Caki2 (cell line): ENCODE results near the gene EGLN2. TPM values are rescaled to one million over a fixed set of nuclear protein-coding genes. Genes with fewer than 3 reads are reported as not detected.
A peak's percentile ranks its signal among the peaks of the same experiment; 100 is the strongest.
"Not testable (repeated sequence)": the region's sequence is repeated elsewhere in the genome, so short reads cannot be mapped to it uniquely, and the experiment has no call there.

Experiments
- DNase-seq: peaks from one replicate; pipeline ENCODE4 v3.0.0-alpha.2; 2015; ENCODE audit warnings: low read depth
- in situ Hi-C: cut with HindIII; loops from 2 replicates; pipeline ENCODE4 v1.10.0; 2016; ENCODE audit warnings: low sequenced_read_pairs, low pct_unique_long_range_greater_than_20kb, mixed read lengths
- total RNA-seq: library from RNA; depleted of rRNA; stranded (reverse); fragments of >200 nt; shearing (Covaris generic); gene quantifications from 2 replicates; pipeline ENCODE4 v1.2.3, GENCODE V29; 2014; ENCODE audit warnings: low replicate concordance

The EGLN2 gene
- total RNA-seq, 1 experiment from 2014 or later, result 138 TPM

GRCh38 chr19:40774916-40775631, 23.9 kb upstream of the EGLN2 start, which contains the start of gene MIA:
Gene MIA (plus strand): TSS chr19:40775521. CDS start chr19:40775543, 22 bp downstream.
- no peak for DNase-seq
- in situ Hi-C loops, result no loop called here

DNA sequence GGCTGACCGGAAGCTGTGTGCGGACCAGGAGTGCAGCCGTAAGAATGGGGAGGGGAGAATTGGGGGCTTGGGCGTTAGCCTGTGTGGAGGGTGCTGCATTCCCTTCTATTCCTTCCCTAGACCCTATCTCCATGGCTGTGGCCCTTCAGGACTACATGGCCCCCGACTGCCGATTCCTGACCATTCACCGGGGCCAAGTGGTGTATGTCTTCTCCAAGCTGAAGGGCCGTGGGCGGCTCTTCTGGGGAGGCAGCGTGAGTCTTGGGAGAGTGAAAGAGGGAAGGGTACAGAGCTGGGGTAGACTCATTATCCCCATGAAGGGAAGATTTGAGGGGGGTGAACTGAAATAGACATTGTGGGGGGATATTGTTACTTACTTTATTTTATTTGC, 23.4 kb upstream of the EGLN2 start:
- in situ Hi-C loops, result no loop called here
- DNase-seq, result no peak

GRCh38 chr19:40776364-40776763, 22.6 kb upstream of the EGLN2 start:
- no peak for DNase-seq
- in situ Hi-C loops, result no loop called here

GRCh38 chr19:40776932-40777644, 21.9 kb upstream of the EGLN2 start:
- in situ Hi-C loops, result no loop called here
- peak; percentile 94 for DNase-seq

- in situ Hi-C loops, result no loop called here
- no peak for DNase-seq
These were observed 21.4 kb upstream of the EGLN2 start for GRCh38 chr19:40777645-40777936.

GRCh38 chr19:40777937-40778705, 20.9 kb upstream of the EGLN2 start, which contains the start of gene RAB4B:
Gene RAB4B (plus strand): TSS chr19:40778247. CDS start chr19:40778376, 129 bp downstream.
- DNase-seq, result peak; percentile 100
- in situ Hi-C loops, result no loop called here

DNA sequence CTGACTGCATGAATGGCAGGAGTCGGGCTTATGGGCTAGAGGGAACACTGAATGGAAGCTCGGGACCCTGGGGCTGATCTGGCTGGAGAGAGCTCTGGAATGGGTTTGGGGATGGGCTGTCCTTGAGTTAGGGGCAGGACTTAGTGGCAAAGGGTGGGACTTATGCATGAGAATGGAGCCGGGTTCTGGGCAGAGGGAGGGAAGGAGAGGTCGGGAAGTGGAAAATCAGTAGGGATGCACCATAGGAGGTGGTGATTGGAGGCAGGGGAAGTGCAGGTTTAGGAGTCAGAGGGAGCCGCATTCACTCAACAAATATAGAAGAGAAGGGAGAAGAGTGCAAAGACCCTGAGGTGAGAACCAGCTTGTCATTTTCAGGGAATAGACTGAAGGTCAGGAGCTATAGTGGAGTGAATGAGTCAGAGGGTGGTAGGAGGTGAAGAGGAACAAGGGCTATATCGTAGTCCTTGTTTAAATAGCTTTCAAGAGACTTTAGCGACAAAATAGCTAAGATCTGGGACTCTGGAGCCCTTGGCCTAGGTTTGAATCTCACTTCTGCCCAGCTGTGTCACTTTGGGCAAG, 20.2 kb upstream of the EGLN2 start:
- in situ Hi-C loops, result no loop called here
- no peak for DNase-seq

- in situ Hi-C loops, result no loop called here
- no peak for DNase-seq
These were observed 18.4 kb upstream of the EGLN2 start for GRCh38 chr19:40780582-40780981.

GRCh38 chr19:40781140-40781539, 17.9 kb upstream of the EGLN2 start:
- no peak for DNase-seq
- in situ Hi-C loops, result no loop called here

DNA sequence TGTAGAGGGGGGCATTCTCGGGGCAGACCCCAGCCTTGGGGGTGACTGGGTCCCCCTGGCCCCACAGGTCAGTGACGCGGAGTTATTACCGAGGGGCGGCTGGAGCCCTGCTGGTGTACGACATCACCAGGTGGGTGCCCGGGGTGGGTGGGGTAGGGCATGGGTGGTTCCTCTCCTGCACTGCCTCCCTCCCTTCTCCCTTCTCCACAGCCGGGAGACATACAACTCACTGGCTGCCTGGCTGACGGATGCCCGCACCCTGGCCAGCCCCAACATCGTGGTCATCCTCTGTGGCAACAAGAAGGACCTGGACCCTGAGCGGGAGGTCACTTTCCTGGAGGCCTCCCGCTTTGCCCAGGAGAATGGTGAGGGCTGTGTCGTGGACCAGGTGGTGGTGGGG, 15.3 kb upstream of the EGLN2 start:
- no peak for DNase-seq
- in situ Hi-C loops, result no loop called here

DNA sequence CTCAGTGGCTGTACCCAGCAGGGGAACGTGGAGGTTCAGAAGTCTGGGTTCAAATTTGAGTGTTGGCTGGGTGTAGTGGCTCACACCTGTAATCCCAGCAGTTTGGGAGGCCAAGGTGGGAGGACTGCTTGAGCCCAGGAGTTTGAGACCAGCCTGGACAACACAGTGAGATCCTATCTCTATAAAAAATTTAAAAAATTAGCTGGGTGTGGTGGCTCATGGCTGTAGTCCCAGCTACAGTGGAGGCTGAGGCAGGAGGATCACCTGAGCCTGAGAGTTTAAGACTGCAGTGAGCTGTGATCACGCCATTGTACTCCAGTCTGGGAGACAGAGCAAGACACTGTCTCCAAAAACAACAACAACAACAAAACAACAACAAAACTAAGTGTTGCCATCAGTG, 14.8 kb upstream of the EGLN2 start:
- DNase-seq, in situ Hi-C loops: not testable (repeated sequence)

GRCh38 chr19:40785526-40785925, 13.5 kb upstream of the EGLN2 start:
- in situ Hi-C loops, result no loop called here
- no peak for DNase-seq

DNA sequence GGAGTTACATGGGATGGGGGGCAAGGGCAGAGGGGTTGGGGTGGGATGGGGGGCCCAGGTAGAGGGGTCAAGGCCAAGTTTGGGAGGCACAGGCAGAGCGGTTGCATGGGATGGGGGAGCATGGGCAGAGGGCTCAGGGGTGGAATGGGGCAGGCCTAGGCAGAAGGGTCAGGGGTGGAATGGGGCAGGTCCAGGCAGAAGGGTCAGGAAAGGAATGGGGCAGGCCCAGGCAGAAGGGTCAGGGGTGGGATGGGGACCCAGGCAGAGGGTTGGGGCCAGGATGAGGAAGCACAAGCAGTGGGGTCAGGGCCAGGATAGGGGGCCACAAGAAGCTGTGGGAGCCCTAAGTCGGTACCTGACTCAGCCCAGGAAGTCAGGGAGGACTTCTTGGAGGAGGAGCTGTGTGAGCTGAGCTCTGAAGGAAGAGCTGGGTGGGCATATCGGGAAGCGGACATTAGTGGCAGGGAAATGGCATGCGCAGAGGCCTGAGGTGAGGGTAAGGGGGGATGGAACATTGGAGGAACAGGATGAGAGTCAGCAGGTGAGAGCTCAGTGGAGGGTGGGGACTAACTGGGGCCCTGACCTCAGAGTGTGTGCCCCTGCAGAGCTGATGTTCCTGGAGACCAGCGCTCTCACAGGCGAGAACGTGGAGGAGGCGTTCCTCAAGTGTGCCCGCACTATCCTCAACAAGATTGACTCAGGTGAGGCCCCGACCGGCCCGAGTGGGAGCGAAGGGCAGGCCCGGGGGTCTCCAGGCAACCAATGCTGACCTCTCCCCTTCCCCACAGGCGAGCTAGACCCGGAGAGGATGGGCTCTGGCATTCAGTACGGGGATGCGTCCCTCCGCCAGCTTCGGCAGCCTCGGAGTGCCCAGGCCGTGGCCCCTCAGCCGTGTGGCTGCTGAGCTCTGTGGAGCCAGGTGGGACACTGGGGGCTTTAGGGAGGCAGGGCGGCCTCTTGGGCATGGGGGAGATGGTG, 12.6 kb upstream of the EGLN2 start:
- no peak for DNase-seq
- in situ Hi-C loops, result no loop called here

DNA sequence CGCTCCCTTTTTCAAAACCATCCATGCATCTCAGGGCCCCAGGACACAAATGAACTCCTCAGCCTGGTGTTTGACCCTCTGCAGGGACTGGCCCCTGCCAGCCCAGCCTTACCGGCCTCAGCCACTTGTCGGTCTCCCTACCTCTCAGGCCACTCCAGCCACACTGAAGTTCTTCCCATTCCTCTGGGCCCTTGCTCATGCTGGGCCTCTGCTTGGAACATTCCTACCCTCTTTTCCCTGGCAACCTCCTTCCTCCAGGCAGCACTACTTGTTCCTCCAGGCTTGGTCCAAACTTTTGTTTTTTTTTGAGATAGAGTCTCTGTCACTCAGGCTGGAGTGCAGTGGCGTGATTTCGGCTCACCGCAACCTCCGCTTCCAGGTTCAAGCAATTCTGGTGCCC, 7.6 kb upstream of the EGLN2 start:
- in situ Hi-C loops, result no loop called here
- DNase-seq, result no peak

GRCh38 chr19:40791996-40792395, 7.0 kb upstream of the EGLN2 start:
- in situ Hi-C loops, result no loop called here
- no peak for DNase-seq

DNA sequence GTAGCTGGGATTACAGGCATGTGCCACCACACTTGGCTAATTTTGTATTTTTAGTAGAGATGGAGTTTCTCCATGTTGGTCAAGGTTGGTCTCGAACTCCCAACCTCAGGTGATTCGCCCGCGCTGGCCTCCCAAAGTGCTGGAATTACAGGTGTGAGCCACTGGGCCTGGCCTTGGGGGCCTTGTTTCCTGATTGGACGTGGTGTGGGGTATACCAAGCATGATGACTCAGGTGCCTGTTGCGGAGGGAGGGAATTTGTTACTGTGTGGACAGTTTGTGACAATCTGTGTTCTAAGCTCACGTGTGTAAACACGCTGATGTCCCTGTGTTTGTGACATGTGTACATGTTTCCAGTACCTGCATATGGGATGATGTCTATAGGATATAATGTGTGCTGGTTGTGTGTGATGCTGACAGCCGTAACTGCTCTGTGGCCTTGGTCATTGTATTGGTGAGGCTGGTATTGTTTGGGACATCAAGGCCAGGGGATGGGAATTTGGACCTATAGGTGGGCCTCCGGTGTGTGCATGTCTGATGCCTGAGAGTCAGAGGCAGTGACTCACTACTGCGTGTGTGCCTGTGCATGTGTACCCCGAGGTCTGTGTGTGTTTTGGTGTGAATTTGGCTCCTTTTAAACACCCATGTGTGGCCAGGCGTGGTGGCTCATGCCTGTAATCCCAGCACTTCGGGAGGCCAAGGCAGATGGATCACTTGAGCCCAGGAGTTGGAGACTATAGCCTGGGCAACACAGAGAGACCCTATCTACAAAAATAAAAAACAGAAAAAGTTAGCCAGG, 1.6 kb upstream of the EGLN2 start:
- in situ Hi-C loops, result no loop called here
- no peak for DNase-seq
